ENCODE data around the gene MRPS11.
A peak's percentile ranks its signal among the peaks of the same experiment; 100 is the strongest.
"Not testable (repeated sequence)": the region's sequence is repeated elsewhere in the genome, so short reads cannot be mapped to it uniquely, and the experiment has no call there.

Gene MRPS11

GRCh38 chr15:88463870-88464532, 3.5 kb upstream of the MRPS11 start:
- peaks cover 7% of the 10 kb centered on the region; the same call in 1 of the 2 replicates for H3K36me3 ChIP-seq (replicated peaks; ENCODE audit: insufficient read depth, low read length)
- H4K20me1 ChIP-seq (ENCODE audit: insufficient read depth, low read length), result no peaks in the 10 kb centered on the region
- no peaks in the 10 kb centered on the region for H3K27me3 ChIP-seq (replicated peaks; ENCODE audit: insufficient read depth, low read length)
- DNase-seq, result no peak
- no peak overlapping the region for H2AFZ ChIP-seq (ENCODE audit: low read length)
- no peaks in the 10 kb centered on the region for H3F3A ChIP-seq (ENCODE audit: insufficient read depth, low read length)
- TF ChIP-seq EZH2 (optimal IDR thresholded peaks at IDR 0.05; ENCODE audit: low read depth, low read length) (no peak), EZH2phosphoT487 (IDR thresholded peaks at IDR 0.05; ENCODE audit: low read length) (no peak), CTCF (IDR thresholded peaks at IDR 0.05; ENCODE audit: low read length) (no peak)
- H3K79me2 ChIP-seq (ENCODE audit: low read length), result peaks cover 42% of the 10 kb centered on the region
- H3K9me3 ChIP-seq (replicated peaks; ENCODE audit: insufficient read depth, low read length), result no peaks in the 10 kb centered on the region
- H3K4me3 ChIP-seq (ENCODE audit: low read length), result no peak overlapping the region
- H3K9ac ChIP-seq (ENCODE audit: low read length), result no peak overlapping the region
- H3K4me2 ChIP-seq (ENCODE audit: low read depth, low read length), result no peak overlapping the region
- H3K27ac ChIP-seq (ENCODE audit: low read length), result no peak overlapping the region
- H3K9me2 ChIP-seq (replicated peaks; ENCODE audit: insufficient read depth, low read length), result no peaks in the 10 kb centered on the region
- peaks cover 11% of the 10 kb centered on the region for H3K4me1 ChIP-seq (ENCODE audit: low read length)

GRCh38 chr15:88465633-88466224, 1.8 kb upstream of the MRPS11 start:
- Histone ChIP-seq H3F3A (ENCODE audit: insufficient read depth, low read length) (no peaks in the 10 kb centered on the region), H3K4me1 (ENCODE audit: low read length) (peaks cover 11% of the 10 kb centered on the region), H3K27ac (ENCODE audit: low read length) (no peak overlapping the region), H3K9me2 (replicated peaks; ENCODE audit: insufficient read depth, low read length) (no peaks in the 10 kb centered on the region), H3K9me3 (replicated peaks; ENCODE audit: insufficient read depth, low read length) (no peaks in the 10 kb centered on the region), H2AFZ (ENCODE audit: low read length) (no peak overlapping the region), H3K9ac (ENCODE audit: low read length) (peak overlapping the region; percentile 77; the same call in 1 of the 2 replicates), H3K79me2 (ENCODE audit: low read length) (peaks cover 57% of the 10 kb centered on the region), H3K4me2 (ENCODE audit: low read depth, low read length) (peak overlapping the region; percentile 88), H4K20me1 (ENCODE audit: insufficient read depth, low read length) (no peaks in the 10 kb centered on the region), H3K27me3 (replicated peaks; ENCODE audit: insufficient read depth, low read length) (no peaks in the 10 kb centered on the region), H3K36me3 (replicated peaks; ENCODE audit: insufficient read depth, low read length) (peaks cover 7% of the 10 kb centered on the region; the same call in 1 of the 2 replicates), H3K4me3 (ENCODE audit: low read length) (0 out of 2 replicates have a peak overlapping the region, but pooled peaks have one; percentile 89)
- DNase-seq, result no peak
- TF ChIP-seq EZH2 (optimal IDR thresholded peaks at IDR 0.05; ENCODE audit: low read depth, low read length), result no peak
- no peak for TF ChIP-seq EZH2phosphoT487 (IDR thresholded peaks at IDR 0.05; ENCODE audit: low read length)
- no peak for TF ChIP-seq CTCF (IDR thresholded peaks at IDR 0.05; ENCODE audit: low read length)

GRCh38 chr15:88467935-88468528, 524 bp downstream of the MRPS11 start:
- H3K4me3 ChIP-seq (ENCODE audit: low read length), result peak overlapping the region; percentile 89
- H3K4me2 ChIP-seq (ENCODE audit: low read depth, low read length), result peak overlapping the region; percentile 88
- H4K20me1 ChIP-seq (ENCODE audit: insufficient read depth, low read length), result no peaks in the 10 kb centered on the region
- TF ChIP-seq EZH2 (optimal IDR thresholded peaks at IDR 0.05; ENCODE audit: low read depth, low read length), result no peak
- TF ChIP-seq CTCF (IDR thresholded peaks at IDR 0.05; ENCODE audit: low read length), result peak; percentile 44
- H3K9me2 ChIP-seq (replicated peaks; ENCODE audit: insufficient read depth, low read length), result no peaks in the 10 kb centered on the region
- peak overlapping the region; percentile 77 for H3K9ac ChIP-seq (ENCODE audit: low read length)
- peaks cover 11% of the 10 kb centered on the region for H3K4me1 ChIP-seq (ENCODE audit: low read length)
- peak overlapping the region; percentile 60; the same call in 1 of the 2 replicates for H3K27ac ChIP-seq (ENCODE audit: low read length)
- H2AFZ ChIP-seq (ENCODE audit: low read length), result peak overlapping the region; percentile 72
- peaks cover 57% of the 10 kb centered on the region for H3K79me2 ChIP-seq (ENCODE audit: low read length)
- no peaks in the 10 kb centered on the region for H3F3A ChIP-seq (ENCODE audit: insufficient read depth, low read length)
- 0 out of 2 replicates have a peak, but pooled peaks cover 7% of the 10 kb centered on the region for H3K36me3 ChIP-seq (replicated peaks; ENCODE audit: insufficient read depth, low read length)
- H3K27me3 ChIP-seq (replicated peaks; ENCODE audit: insufficient read depth, low read length), result no peaks in the 10 kb centered on the region
- H3K9me3 ChIP-seq (replicated peaks; ENCODE audit: insufficient read depth, low read length), result no peaks in the 10 kb centered on the region
- DNase-seq, result peak; percentile 20

- H3K27ac ChIP-seq (ENCODE audit: low read length); H3K9ac ChIP-seq (ENCODE audit: low read length); H4K20me1 ChIP-seq (ENCODE audit: insufficient read depth, low read length); H3K27me3 ChIP-seq (replicated peaks; ENCODE audit: insufficient read depth, low read length); H3K9me2 ChIP-seq (replicated peaks; ENCODE audit: insufficient read depth, low read length); H3F3A ChIP-seq (ENCODE audit: insufficient read depth, low read length); H2AFZ ChIP-seq (ENCODE audit: low read length); DNase-seq; H3K9me3 ChIP-seq (replicated peaks; ENCODE audit: insufficient read depth, low read length): not testable (repeated sequence)
- 0 out of 2 replicates have a peak, but pooled peaks cover 11% of the 10 kb centered on the region for H3K36me3 ChIP-seq (replicated peaks; ENCODE audit: insufficient read depth, low read length)
- H3K4me2 ChIP-seq (ENCODE audit: low read depth, low read length), result peak overlapping the region; percentile 88
- peaks cover 11% of the 10 kb centered on the region for H3K4me1 ChIP-seq (ENCODE audit: low read length)
- H3K79me2 ChIP-seq (ENCODE audit: low read length), result peaks cover 57% of the 10 kb centered on the region
- peak overlapping the region; percentile 89; the same call in 1 of the 2 replicates for H3K4me3 ChIP-seq (ENCODE audit: low read length)
Observed at GRCh38 chr15:88468721-88469120, 1.2 kb downstream of the MRPS11 start.
